ENCODE data around the gene HSD17B7. TPM values are rescaled to one million over a fixed set of nuclear protein-coding genes. Genes with fewer than 3 reads are reported as not detected.
"Not testable (repeated sequence)": the region's sequence is repeated elsewhere in the genome, so short reads cannot be mapped to it uniquely, and the experiment has no call there.

Gene HSD17B7
- total and polyA plus RNA-seq, 2 of the 8 experiments (the other 6 are each of a cell fraction or from before 2014, with no cell fraction given) = 31.0 to 37.8 TPM

GRCh38 chr1:162799995-162800830, 9.7 kb downstream of the HSD17B7 start:
- H2BK120ac ChIP-seq (replicated peaks; ENCODE audit: low read depth, low read length); H2AK5ac ChIP-seq (ENCODE audit: low read depth, low read length); H2BK5ac ChIP-seq (ENCODE audit: low read depth, low read length); H3K14ac ChIP-seq (ENCODE audit: insufficient read length); H3K4me3 ChIP-seq (ENCODE audit: extremely low read depth in 1 of 4, insufficient read depth in 2 of 4, low read depth in 3 of 4, low read length in 4 of 4); H3K79me1 ChIP-seq (ENCODE audit: low read depth, low read length); H3K23me2 ChIP-seq (ENCODE audit: low read depth, low read length); H3K79me2 ChIP-seq (ENCODE audit: control insufficient read depth in 1 of 2, insufficient read depth in 2 of 2, low read length in 2 of 2); H2BK15ac ChIP-seq (ENCODE audit: low read length); H4K20me1 ChIP-seq (replicated peaks in 1 of 2; ENCODE audit: control insufficient read depth in 1 of 2, insufficient read depth in 2 of 2, low read length in 2 of 2); H2BK12ac ChIP-seq (ENCODE audit: low read depth, low read length); H3K4ac ChIP-seq (replicated peaks; ENCODE audit: insufficient read length, low read depth, low read length); H3K9ac ChIP-seq (replicated peaks in 1 of 4; ENCODE audit: extremely low read depth in 1 of 4, low read depth in 3 of 4, low read length in 3 of 4); FAIRE-seq; H3K4me1 ChIP-seq (replicated peaks in 1 of 4; ENCODE audit: control insufficient read depth in 3 of 4, insufficient read depth in 4 of 4, low read length in 3 of 4); H4K5ac ChIP-seq (ENCODE audit: insufficient read length, low read depth, low read length); H3K23ac ChIP-seq (ENCODE audit: insufficient read length); H3K56ac ChIP-seq (replicated peaks; ENCODE audit: insufficient read length, low read depth, low read length); H3K18ac ChIP-seq (ENCODE audit: extremely low read depth, low read length); H4K91ac ChIP-seq (replicated peaks; ENCODE audit: insufficient read length, low read length); H2BK20ac ChIP-seq (ENCODE audit: low read length); H4K8ac ChIP-seq (ENCODE audit: extremely low read depth, insufficient read depth, low read length); H3K27ac ChIP-seq (ENCODE audit: low read depth, low read length); POLR2A ChIA-PET (ENCODE audit: partially characterized antibody); H3K27me3 ChIP-seq (replicated peaks in 1 of 4; ENCODE audit: control insufficient read depth in 3 of 4, extremely low read depth in 1 of 4, insufficient read depth in 3 of 4, low read length in 3 of 4); H3K4me2 ChIP-seq (ENCODE audit: insufficient read depth in 1 of 2, low read depth in 2 of 2, low read length in 2 of 2); H3K9me3 ChIP-seq (ENCODE audit: insufficient read depth in 2 of 2, low read depth in 1 of 2, low read length in 1 of 2); H2AFZ ChIP-seq (ENCODE audit: low read length): not testable (repeated sequence)
- CTCF ChIA-PET (ENCODE audit: partially characterized antibody) = interaction anchor here (0.6 to 3.9 kb wide), 14 partner anchors 18 to 1674 kb away, joined by 3 to 24 read pairs (median 3); partner anchors contain the start of gene DDR2
- TF ChIP-seq RAD21 (IDR thresholded peaks at IDR 0.05 in 1 of 2, conservative IDR thresholded peaks at IDR 0.05 in 1 of 2; ENCODE audit: low read depth in 2 of 2, low read length in 2 of 2) = peak; percentile 71 to 74
- TF ChIP-seq CTCF (IDR thresholded peaks at IDR 0.05; ENCODE audit: control extremely low read depth in 1 of 3, insufficient read depth in 1 of 3, low read depth in 1 of 3, low read length in 3 of 3) = peak in 2 of 3 experiments; percentile 40 to 55; a peak in 3 of 4 replicates
- peaks cover 0 to 33% (median 16%) of the 10 kb centered on the region in 4 experiments; a peak in 7 of 8 replicates for H3K36me3 ChIP-seq (ENCODE audit: control insufficient read depth in 2 of 4, insufficient read depth in 4 of 4, low read length in 3 of 4)
- 84% methylated on average over 6 of the region's 6 CpGs; no CpG with 5 or more reads in 1 of the 2 experiments for WGBS, 2 experiments (ENCODE audit: extremely low coverage in 1 of 2, insufficient coverage in 1 of 2, insufficient read length in 1 of 2, insufficient replicate concordance in 2 of 2, low coverage in 1 of 2, low lambda C conversion rate in 2 of 2, missing lambda C conversion rate in 1 of 2)
- DNase-seq (ENCODE audit: low read depth in 1 of 2, low spot score in 2 of 2) = peak in 1 of 2 experiments; percentile 54
